Caco-2 (cell line): ENCODE results near the gene POMC. TPM values are rescaled to one million over a fixed set of nuclear protein-coding genes. Genes with fewer than 3 reads are reported as not detected.

Experiments used
- Bru-seq: library from RNA; stranded (reverse); fragments of 400-500 nt; gene quantifications from one replicate; lab custom pipeline; 2021; lab: Mats Ljungman, UMichigan
- BruChase-seq, 2 experiments: library from RNA; stranded (reverse); fragments of 400-500 nt; gene quantifications; one replicate each; lab custom pipeline; 2021; lab: Mats Ljungman, UMichigan
- BruUV-seq: library from RNA; stranded (reverse); fragments of 400-500 nt; replicated peaks from 2 replicates; lab custom pipeline; 2021; lab: Mats Ljungman, UMichigan
- CTCF ChIA-PET: fragments of 300-600 bp; sonication (Branson Sonifier 250); formaldehyde crosslinking; loops from one replicate; lab custom pipeline; 2022; ENCODE audit warnings: antibody characterized with exemption; lab: Charles Lee
- POLR2A ChIA-PET: fragments of 300-600 bp; sonication (Branson Sonifier 250); formaldehyde crosslinking; loops from one replicate; lab custom pipeline; 2022; ENCODE audit warnings: antibody characterized with exemption; lab: Charles Lee
- DNase-seq, 2 experiments: peaks; one replicate each; pipeline versions ENCODE4 v3.0.0 to v3.0.0-alpha.2; 2020 to 2022
- H3K27me3 ChIP-seq: replicated peaks from 2 replicates; pipeline ENCODE4 v1.6.0; 2011; ENCODE audit warnings: low read length; ENCODE audit not compliant: control insufficient read depth, insufficient read depth
- H3K36me3 ChIP-seq: 2 replicates; pipeline ENCODE4 v1.5.1; 2011; ENCODE audit warnings: low read length; ENCODE audit not compliant: control insufficient read depth, insufficient read depth
- H3K4me1 ChIP-seq: fragments of 250-450 bp; sonication (Bioruptor Pico); 2 replicates; pipeline ENCODE4 v1.5.1; 2020; ENCODE audit warnings: mild to moderate bottlenecking
- H3K4me3 ChIP-seq: 2 replicates; pipeline ENCODE4 v1.5.1; 2011; ENCODE audit warnings: low read depth, mild to moderate bottlenecking, control low read depth, low read length
- H3K9me3 ChIP-seq: fragments of 250-450 bp; sonication (Bioruptor Pico); 2 replicates; pipeline ENCODE4 v1.5.1; 2020; ENCODE audit warnings: mild to moderate bottlenecking, moderate library complexity
- H3K27ac Mint-ChIP-seq: one replicate; pipeline ENCODE4 v1.8.0; 2022; ENCODE audit warnings: mixed read lengths; ENCODE audit not compliant: unreplicated experiment
- H3K27me3 Mint-ChIP-seq: one replicate; pipeline ENCODE4 v1.8.0; 2022; ENCODE audit warnings: mixed read lengths; ENCODE audit not compliant: insufficient read depth, unreplicated experiment
- H3K36me3 Mint-ChIP-seq: one replicate; pipeline ENCODE4 v1.8.0; 2022; ENCODE audit warnings: mild to moderate bottlenecking, mixed read lengths; ENCODE audit not compliant: insufficient read depth, unreplicated experiment
- H3K4me1 Mint-ChIP-seq: one replicate; pipeline ENCODE4 v1.8.0; 2022; ENCODE audit warnings: low read depth, mixed read lengths; ENCODE audit not compliant: unreplicated experiment
- H3K4me3 Mint-ChIP-seq: one replicate; pipeline ENCODE4 v1.8.0; 2022; ENCODE audit warnings: mild to moderate bottlenecking, moderate library complexity, mixed read lengths; ENCODE audit not compliant: unreplicated experiment
- H3K9me3 Mint-ChIP-seq: one replicate; pipeline ENCODE4 v1.8.0; 2022; ENCODE audit warnings: mixed read lengths; ENCODE audit not compliant: unreplicated experiment
- intact Hi-C: fragments of 100-400 bp; cut with micrococcal nuclease; formaldehyde crosslinking; loops from one replicate; pipeline ENCODE4 v1.10.0; 2022; ENCODE audit not compliant: unreplicated experiment
- long read RNA-seq: library from polyadenylated mRNA; stranded (forward); transcript quantifications from one replicate; pipeline ENCODE4 v2.0.0, GENCODE V29; 2022
- total RNA-seq: library from RNA; stranded (reverse); gene quantifications from 2 replicates; pipeline ENCODE4 v1.2.3, GENCODE V29; 2022
- TF ChIP-seq, protein P1 (sequence below), 2 experiments: fragments of 200-600 bp in 1 of 2; IDR thresholded peaks; 1 replicate in 1 of 2; 2 replicates in 1 of 2; pipeline versions ENCODE4 v1.5.1 to v1.8.0; 2011 to 2022; ENCODE audit warnings: antibody characterized with exemption in 1 of 2, control low read depth in 1 of 2, inconsistent platforms in 1 of 2, low read depth in 1 of 2, low read length in 1 of 2, mild to moderate bottlenecking in 1 of 2, moderate library complexity in 1 of 2; ENCODE audit not compliant: insufficient read depth in 1 of 2, severe bottlenecking in 1 of 2, unreplicated experiment in 1 of 2

Gene POMC
- total RNA-seq (10.5 and 14.9 TPM in 2 replicates), Bru-seq, nascent RNA (percentile 41 among the genes with signal in this experiment), BruChase-seq, experiment 1, labeled RNA remaining after a 2-hour chase (percentile 33 among the genes with signal in this experiment), BruChase-seq, experiment 2, labeled RNA remaining after a 6-hour chase (percentile 39 among the genes with signal in this experiment)
- long read RNA-seq, transcript POMC-203 (3 exons, 959 nt), result major isoform, 28 of 43 reads
- long read RNA-seq, partial matches to known transcripts, result 5 of 43 reads
- long read RNA-seq, other reads (novel, unspliced or antisense), result 1 of 43 reads

DNA sequence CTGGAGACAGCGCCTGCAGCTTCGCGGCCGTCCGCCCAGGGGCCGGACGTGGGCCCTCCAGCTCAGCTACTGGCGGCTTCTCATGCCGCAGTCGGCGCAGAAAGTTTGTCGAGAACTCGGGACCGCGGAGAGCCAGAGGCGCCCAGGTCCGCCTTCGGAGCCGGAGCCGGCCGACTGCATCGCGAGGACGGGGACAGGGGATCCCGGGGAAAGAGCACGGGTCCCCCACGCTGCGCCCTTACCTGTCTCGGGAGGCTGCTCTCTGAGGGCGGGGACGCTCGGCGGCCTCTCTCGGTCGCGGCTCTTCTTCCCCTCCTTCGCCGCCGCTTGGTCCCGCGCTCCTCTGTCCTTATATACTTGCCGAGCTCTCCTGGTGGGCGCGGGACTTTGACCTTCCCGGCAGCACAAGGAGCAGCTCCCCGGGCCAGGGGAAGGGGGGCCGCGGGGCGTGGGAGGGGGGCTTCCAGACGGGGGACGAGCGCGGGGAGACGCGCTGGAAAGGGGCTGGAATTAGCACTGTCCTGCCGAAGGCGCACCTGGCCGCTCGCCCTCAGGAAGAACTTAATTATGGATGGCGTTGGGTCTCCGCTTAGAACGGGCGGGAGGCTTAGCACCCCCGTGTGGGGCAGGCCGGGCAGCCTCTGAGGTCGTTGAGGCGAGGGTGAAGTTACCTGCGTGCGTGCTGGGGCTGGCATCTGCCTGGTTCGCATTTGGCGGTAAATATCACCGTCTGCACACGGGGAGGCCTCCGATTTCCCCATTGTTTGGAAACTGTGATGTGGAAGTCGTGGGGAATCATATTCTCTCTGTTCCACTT is at the start of gene POMC:
Gene POMC (minus strand): TSS at position 325 of the 817 bp plus-strand sequence. CDS start 3,808 bp downstream, outside the sequence.
- intact Hi-C loops, result loop anchor here (1.0 kb wide), 1 partner anchor 36 kb away; no protein-coding TSS in a partner anchor

DNA sequence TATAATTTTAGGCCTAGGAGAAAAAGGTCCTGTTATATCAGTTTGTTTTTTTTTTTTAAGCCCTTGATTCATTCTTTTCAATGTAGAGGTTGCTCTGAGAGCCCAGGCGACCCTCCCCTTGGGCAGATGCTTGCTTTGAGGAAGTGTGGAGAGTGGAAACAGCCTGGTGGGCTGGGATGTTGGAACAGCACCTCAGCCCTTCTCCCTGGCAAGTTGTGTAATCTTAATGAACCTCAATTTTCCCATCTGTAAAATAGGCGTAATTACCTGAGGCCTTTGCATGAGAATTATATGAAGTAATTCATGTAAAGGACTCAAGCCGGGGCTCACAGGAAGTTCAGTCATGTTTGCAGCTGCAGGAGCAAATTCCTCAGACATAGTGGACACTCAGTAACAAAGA is 49.7 kb upstream of the POMC start:
- TF ChIP-seq, protein P1, sequence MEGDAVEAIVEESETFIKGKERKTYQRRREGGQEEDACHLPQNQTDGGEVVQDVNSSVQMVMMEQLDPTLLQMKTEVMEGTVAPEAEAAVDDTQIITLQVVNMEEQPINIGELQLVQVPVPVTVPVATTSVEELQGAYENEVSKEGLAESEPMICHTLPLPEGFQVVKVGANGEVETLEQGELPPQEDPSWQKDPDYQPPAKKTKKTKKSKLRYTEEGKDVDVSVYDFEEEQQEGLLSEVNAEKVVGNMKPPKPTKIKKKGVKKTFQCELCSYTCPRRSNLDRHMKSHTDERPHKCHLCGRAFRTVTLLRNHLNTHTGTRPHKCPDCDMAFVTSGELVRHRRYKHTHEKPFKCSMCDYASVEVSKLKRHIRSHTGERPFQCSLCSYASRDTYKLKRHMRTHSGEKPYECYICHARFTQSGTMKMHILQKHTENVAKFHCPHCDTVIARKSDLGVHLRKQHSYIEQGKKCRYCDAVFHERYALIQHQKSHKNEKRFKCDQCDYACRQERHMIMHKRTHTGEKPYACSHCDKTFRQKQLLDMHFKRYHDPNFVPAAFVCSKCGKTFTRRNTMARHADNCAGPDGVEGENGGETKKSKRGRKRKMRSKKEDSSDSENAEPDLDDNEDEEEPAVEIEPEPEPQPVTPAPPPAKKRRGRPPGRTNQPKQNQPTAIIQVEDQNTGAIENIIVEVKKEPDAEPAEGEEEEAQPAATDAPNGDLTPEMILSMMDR (IDR thresholded peaks at IDR 0.05; ENCODE audit: insufficient read depth in 1 of 2, low read depth in 1 of 2, low read length in 1 of 2, severe bottlenecking in 1 of 2, unreplicated experiment in 1 of 2), result no peak
- Mint-ChIP-seq H3K27ac (no peak overlapping the region), H3K9me3 (no peaks in the 10 kb centered on the region), H3K4me3 (no peak overlapping the region), H3K4me1 (no peaks in the 10 kb centered on the region), H3K27me3 (no peaks in the 10 kb centered on the region), H3K36me3 (no peaks in the 10 kb centered on the region)
- DNase-seq, result no peak
- ChIA-PET CTCF (interaction anchor here (0.7 kb wide), 1 partner anchor 11 kb away, joined by 3 read pairs; no protein-coding TSS in a partner anchor), POLR2A (no interaction called here)
- no peak overlapping the region for H3K4me3 ChIP-seq
- H3K4me1 ChIP-seq, result no peaks in the 10 kb centered on the region
- BruUV-seq, result no TSS peak
- no peaks in the 10 kb centered on the region for H3K9me3 ChIP-seq
- H3K27me3 ChIP-seq, result no peaks in the 10 kb centered on the region
- intact Hi-C loops, result no loop called here
- H3K36me3 ChIP-seq, result no peaks in the 10 kb centered on the region

More for the DNA sequence above, at the start of gene POMC:
- Histone ChIP-seq H3K9me3 (no peaks in the 10 kb centered on the region), H3K4me1 (peaks cover 6% of the 10 kb centered on the region; the same call in 1 of the 2 replicates), H3K27me3 (no peaks in the 10 kb centered on the region), H3K36me3 (no peaks in the 10 kb centered on the region), H3K4me3 (peak within 1 kb of the TSS; percentile 51)
- H3K9me3 Mint-ChIP-seq, result no peaks in the 10 kb centered on the region
- CTCF ChIA-PET, result interaction anchor here (0.7 to 1.3 kb wide), 5 partner anchors 10 to 339 kb away, joined by 3 to 10 read pairs (median 3); no protein-coding TSS in a partner anchor
- TF ChIP-seq, protein P1 (IDR thresholded peaks at IDR 0.05; ENCODE audit: insufficient read depth in 1 of 2, low read depth in 1 of 2, low read length in 1 of 2, severe bottlenecking in 1 of 2, unreplicated experiment in 1 of 2), result no peak
- H3K27ac Mint-ChIP-seq, result peak within 1 kb of the TSS; percentile 49
- no TSS peak for BruUV-seq
- H3K36me3 Mint-ChIP-seq, result peaks cover 5% of the 10 kb centered on the region
- POLR2A ChIA-PET, result interaction anchor here (0.6 to 0.7 kb wide), 2 partner anchors 32 to 248 kb away, joined by 3 to 7 read pairs; no protein-coding TSS in a partner anchor
- peak in 1 of 2 experiments; percentile 63 for DNase-seq
- H3K4me3 Mint-ChIP-seq, result peak within 1 kb of the TSS; percentile 85
- no peaks in the 10 kb centered on the region for H3K4me1 Mint-ChIP-seq
- H3K27me3 Mint-ChIP-seq, result peaks cover 4% of the 10 kb centered on the region
